Measurements from ENCODE around the gene HSPA2. TPM values are rescaled to one million over a fixed set of nuclear protein-coding genes. Genes with fewer than 3 reads are reported as not detected.

HSPA2 gene
- total RNA-seq (10 to 100 TPM; 41.5 to 50.0 TPM), polyA plus RNA-seq (ENCODE audit: insufficient read length in 2 of 2) (10 to 100 TPM; 33.7 to 38.3 TPM)
- long read RNA-seq, donor 1, transcript HSPA2-201 (1 exons, 2,767 nt): major isoform, 58 of 58 reads
- long read RNA-seq, donor 1, partial matches to known transcripts: 0 of 58 reads
- long read RNA-seq, donor 1, other reads (novel, unspliced or antisense): 0 of 58 reads
- long read RNA-seq, donor 2, transcript HSPA2-201 (1 exons, 2,767 nt): major isoform, 20 of 20 reads
- long read RNA-seq, donor 2, partial matches to known transcripts: 0 of 20 reads
- long read RNA-seq, donor 2, other reads (novel, unspliced or antisense): 0 of 20 reads
- long read RNA-seq, donor 3, transcript HSPA2-201 (1 exons, 2,767 nt): major isoform, 18 of 18 reads
- long read RNA-seq, donor 3, partial matches to known transcripts: 0 of 18 reads
- long read RNA-seq, donor 3, other reads (novel, unspliced or antisense): 0 of 18 reads
- long read RNA-seq, donor 4, transcript HSPA2-201 (1 exons, 2,767 nt): major isoform, 23 of 23 reads
- long read RNA-seq, donor 4, partial matches to known transcripts: 0 of 23 reads
- long read RNA-seq, donor 4, other reads (novel, unspliced or antisense): 0 of 23 reads

DNA sequence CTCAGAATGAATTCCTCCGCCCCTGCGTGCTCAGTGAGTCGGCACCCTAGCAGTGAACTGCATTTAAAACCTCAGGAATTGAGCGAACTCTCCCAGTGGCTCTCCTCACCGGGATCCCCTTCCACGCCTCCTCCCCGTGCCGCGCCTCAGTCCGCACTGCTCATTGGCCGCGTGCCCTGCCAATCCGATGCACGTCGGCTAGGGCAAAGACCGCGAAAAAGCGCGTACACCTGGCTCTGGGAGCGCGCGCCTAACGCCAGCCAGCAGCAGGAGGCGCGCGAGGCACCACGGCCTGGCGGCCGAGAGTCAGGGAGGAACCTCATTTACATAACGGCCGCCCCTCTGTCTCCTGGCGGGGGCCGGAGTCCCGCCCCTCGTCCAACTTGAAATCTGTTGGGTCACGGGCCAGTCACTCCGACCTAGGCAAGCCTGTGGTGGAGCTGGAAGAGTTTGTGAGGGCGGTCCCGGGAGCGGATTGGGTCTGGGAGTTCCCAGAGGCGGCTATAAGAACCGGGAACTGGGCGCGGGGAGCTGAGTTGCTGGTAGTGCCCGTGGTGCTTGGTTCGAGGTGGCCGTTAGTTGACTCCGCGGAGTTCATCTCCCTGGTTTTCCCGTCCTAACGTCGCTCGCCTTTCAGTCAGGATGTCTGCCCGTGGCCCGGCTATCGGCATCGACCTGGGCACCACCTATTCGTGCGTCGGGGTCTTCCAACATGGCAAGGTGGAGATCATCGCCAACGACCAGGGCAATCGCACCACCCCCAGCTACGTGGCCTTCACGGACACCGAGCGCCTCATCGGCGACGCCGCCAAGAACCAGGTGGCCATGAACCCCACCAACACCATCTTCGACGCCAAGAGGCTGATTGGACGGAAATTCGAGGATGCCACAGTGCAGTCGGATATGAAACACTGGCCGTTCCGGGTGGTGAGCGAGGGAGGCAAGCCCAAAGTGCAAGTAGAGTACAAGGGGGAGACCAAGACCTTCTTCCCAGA, at the start of gene HSPA2:
Gene HSPA2 (plus strand): TSS at position 534 of the 995 bp plus-strand sequence. CDS start 109 bp downstream, at position 643.
- H3K4me3 ChIP-seq (ENCODE audit: low read depth, low read length): peak within 1 kb of the TSS; percentile 75
- peak within 1 kb of the TSS; percentile 92 for H3K27ac ChIP-seq (ENCODE audit: low read depth, low read length)
- peaks cover 30% of the 10 kb centered on the region for H3K4me1 ChIP-seq (ENCODE audit: control insufficient read depth, insufficient read depth, low read length)
- peak; percentile 91 to 99 (median 96) for DNase-seq (ENCODE audit: low read depth in 4 of 6, low spot score in 6 of 6)
- H3K36me3 ChIP-seq (ENCODE audit: control insufficient read depth, insufficient read depth, low read length): no peaks in the 10 kb centered on the region
- WGBS (ENCODE audit: insufficient coverage): 7% methylated on average over 77 of the region's 79 CpGs
- no peaks in the 10 kb centered on the region for H3K9me3 ChIP-seq (ENCODE audit: control insufficient read depth, insufficient read depth, low read length)
- H3K27me3 ChIP-seq (ENCODE audit: control insufficient read depth, insufficient read depth, low read length): peaks cover 25% of the 10 kb centered on the region

GRCh38 chr14:64491637-64492036, 48.9 kb upstream of the HSPA2 start:
- Histone ChIP-seq H3K36me3 (ENCODE audit: control insufficient read depth, insufficient read depth, low read length) (peaks cover 15% of the 10 kb centered on the region), H3K4me3 (ENCODE audit: low read depth, low read length) (no peak overlapping the region), H3K27me3 (ENCODE audit: control insufficient read depth, insufficient read depth, low read length) (no peaks in the 10 kb centered on the region), H3K9me3 (ENCODE audit: control insufficient read depth, insufficient read depth, low read length) (no peaks in the 10 kb centered on the region), H3K27ac (ENCODE audit: low read depth, low read length) (no peak overlapping the region), H3K4me1 (ENCODE audit: control insufficient read depth, insufficient read depth, low read length) (no peaks in the 10 kb centered on the region)
- DNase-seq (ENCODE audit: low read depth in 4 of 6, low spot score in 6 of 6): no peak
- WGBS (ENCODE audit: insufficient coverage): no CpG with 5 or more reads among the region's 2 CpGs

DNA sequence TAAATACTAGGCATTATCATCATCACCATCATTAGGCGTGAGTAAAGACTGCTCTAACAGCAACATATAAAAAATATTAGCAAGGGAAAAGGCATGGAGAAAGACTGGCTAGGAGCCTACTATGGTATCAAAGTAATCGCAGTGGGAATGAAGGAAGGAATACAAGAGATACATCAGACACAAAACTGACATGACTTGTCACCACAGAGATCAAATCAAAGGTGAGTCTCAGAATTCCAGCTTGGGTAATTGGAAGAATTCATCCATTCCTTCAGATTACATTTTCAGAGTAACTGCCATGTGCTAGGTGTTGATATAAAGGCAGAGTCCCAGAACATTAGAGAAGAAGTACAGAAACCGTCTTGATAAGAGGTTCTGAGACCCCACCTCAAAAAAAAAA, 47.1 kb upstream of the HSPA2 start:
- no peak for DNase-seq (ENCODE audit: low read depth in 4 of 6, low spot score in 6 of 6)

GRCh38 chr14:64495252-64495651, 45.3 kb upstream of the HSPA2 start:
- no peak for DNase-seq (ENCODE audit: low read depth in 4 of 6, low spot score in 6 of 6)
- Histone ChIP-seq H3K4me1 (ENCODE audit: control insufficient read depth, insufficient read depth, low read length) (no peaks in the 10 kb centered on the region), H3K9me3 (ENCODE audit: control insufficient read depth, insufficient read depth, low read length) (no peaks in the 10 kb centered on the region), H3K27me3 (ENCODE audit: control insufficient read depth, insufficient read depth, low read length) (no peaks in the 10 kb centered on the region), H3K27ac (ENCODE audit: low read depth, low read length) (no peak overlapping the region), H3K36me3 (ENCODE audit: control insufficient read depth, insufficient read depth, low read length) (no peaks in the 10 kb centered on the region), H3K4me3 (ENCODE audit: low read depth, low read length) (no peak overlapping the region)

More for the DNA sequence above, 47.1 kb upstream of the HSPA2 start:
- Histone ChIP-seq H3K9me3 (ENCODE audit: control insufficient read depth, insufficient read depth, low read length) (no peaks in the 10 kb centered on the region), H3K4me1 (ENCODE audit: control insufficient read depth, insufficient read depth, low read length) (no peaks in the 10 kb centered on the region), H3K27ac (ENCODE audit: low read depth, low read length) (no peak overlapping the region), H3K27me3 (ENCODE audit: control insufficient read depth, insufficient read depth, low read length) (no peaks in the 10 kb centered on the region), H3K36me3 (ENCODE audit: control insufficient read depth, insufficient read depth, low read length) (peaks cover 8% of the 10 kb centered on the region), H3K4me3 (ENCODE audit: low read depth, low read length) (no peak overlapping the region)
- WGBS (ENCODE audit: insufficient coverage): no CpG with 5 or more reads among the region's 3 CpGs

GRCh38 chr14:64496764-64497163, 43.8 kb upstream of the HSPA2 start:
- Histone ChIP-seq H3K36me3 (ENCODE audit: control insufficient read depth, insufficient read depth, low read length) (no peaks in the 10 kb centered on the region), H3K4me3 (ENCODE audit: low read depth, low read length) (no peak overlapping the region), H3K4me1 (ENCODE audit: control insufficient read depth, insufficient read depth, low read length) (peaks cover 4% of the 10 kb centered on the region), H3K27ac (ENCODE audit: low read depth, low read length) (no peak overlapping the region), H3K27me3 (ENCODE audit: control insufficient read depth, insufficient read depth, low read length) (no peaks in the 10 kb centered on the region), H3K9me3 (ENCODE audit: control insufficient read depth, insufficient read depth, low read length) (no peaks in the 10 kb centered on the region)
- DNase-seq (ENCODE audit: low read depth in 4 of 6, low spot score in 6 of 6): no peak

GRCh38 chr14:64500088-64500487, 40.5 kb upstream of the HSPA2 start:
- no peak overlapping the region for H3K27ac ChIP-seq (ENCODE audit: low read depth, low read length)
- H3K4me1 ChIP-seq (ENCODE audit: control insufficient read depth, insufficient read depth, low read length): peaks cover 7% of the 10 kb centered on the region
- no peak overlapping the region for H3K4me3 ChIP-seq (ENCODE audit: low read depth, low read length)
- H3K9me3 ChIP-seq (ENCODE audit: control insufficient read depth, insufficient read depth, low read length): no peaks in the 10 kb centered on the region
- H3K36me3 ChIP-seq (ENCODE audit: control insufficient read depth, insufficient read depth, low read length): peaks cover 2% of the 10 kb centered on the region
- DNase-seq (ENCODE audit: low read depth in 4 of 6, low spot score in 6 of 6): no peak
- no CpG with 5 or more reads among the region's 1 CpG for WGBS (ENCODE audit: insufficient coverage)
- no peaks in the 10 kb centered on the region for H3K27me3 ChIP-seq (ENCODE audit: control insufficient read depth, insufficient read depth, low read length)

DNA sequence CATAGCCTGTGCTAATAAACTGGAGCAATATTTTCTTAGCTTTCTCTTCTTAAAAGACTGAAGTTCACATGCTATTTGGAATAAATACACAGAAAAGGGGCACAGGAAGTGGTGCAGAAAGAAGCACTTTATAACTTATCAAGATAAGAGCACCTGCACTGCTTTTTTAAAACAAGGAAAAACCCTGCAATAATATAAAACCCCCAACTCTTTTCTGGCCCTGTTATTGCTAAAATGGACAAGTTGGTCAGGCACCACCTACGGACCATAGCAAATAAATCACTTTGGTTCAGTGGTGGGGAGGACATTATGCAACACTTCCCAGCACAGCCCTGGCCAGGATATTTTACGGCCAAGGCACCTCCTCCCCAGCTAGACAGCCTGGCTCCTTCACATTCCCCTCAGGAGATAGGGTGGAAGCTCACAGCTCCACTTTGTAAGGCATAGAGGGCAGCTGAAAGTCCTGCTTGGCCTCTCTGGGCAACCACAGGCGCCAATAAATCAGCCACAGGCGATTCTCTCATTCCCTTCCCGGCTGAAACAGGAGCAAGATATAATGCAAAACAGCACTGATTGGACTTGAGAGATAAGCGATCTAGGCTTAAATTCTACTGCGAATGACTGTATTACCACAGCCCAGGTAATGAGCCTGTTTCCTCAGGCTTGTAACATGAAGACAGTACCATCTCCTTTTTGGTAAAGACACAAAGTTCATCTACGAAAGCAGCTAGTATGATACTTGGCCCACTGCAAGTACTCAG, 39.0 kb upstream of the HSPA2 start:
- DNase-seq (ENCODE audit: low read depth in 4 of 6, low spot score in 6 of 6): peak in 2 of 6 donors; percentile 9 to 38
- WGBS (ENCODE audit: insufficient coverage): 54% methylated on average over 3 of the region's 8 CpGs
- Histone ChIP-seq H3K9me3 (ENCODE audit: control insufficient read depth, insufficient read depth, low read length) (no peaks in the 10 kb centered on the region), H3K27ac (ENCODE audit: low read depth, low read length) (peak overlapping the region; percentile 35), H3K27me3 (ENCODE audit: control insufficient read depth, insufficient read depth, low read length) (no peaks in the 10 kb centered on the region), H3K4me1 (ENCODE audit: control insufficient read depth, insufficient read depth, low read length) (peaks cover 13% of the 10 kb centered on the region), H3K36me3 (ENCODE audit: control insufficient read depth, insufficient read depth, low read length) (peaks cover 2% of the 10 kb centered on the region), H3K4me3 (ENCODE audit: low read depth, low read length) (no peak overlapping the region)

DNA sequence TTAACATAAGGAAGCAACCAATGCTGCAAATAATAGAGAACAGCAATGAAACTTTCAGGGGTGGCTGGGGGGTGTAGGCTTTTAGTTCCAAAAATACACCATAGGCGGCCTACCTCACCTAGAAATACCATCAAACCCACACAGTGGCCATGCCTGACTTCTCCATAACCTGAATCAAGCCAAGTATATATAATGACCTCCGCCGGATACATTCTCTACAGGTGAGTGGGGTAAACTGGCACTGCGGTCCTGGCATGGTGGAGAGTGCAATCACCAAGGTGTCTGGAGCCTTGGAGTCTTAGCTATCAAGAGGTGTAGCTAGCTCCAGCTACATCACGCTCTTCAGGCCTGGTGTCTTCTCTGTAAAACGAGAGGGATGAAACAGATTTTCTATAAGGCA, 38.1 kb upstream of the HSPA2 start:
- peaks cover 13% of the 10 kb centered on the region for H3K4me1 ChIP-seq (ENCODE audit: control insufficient read depth, insufficient read depth, low read length)
- no peaks in the 10 kb centered on the region for H3K9me3 ChIP-seq (ENCODE audit: control insufficient read depth, insufficient read depth, low read length)
- peak overlapping the region; percentile 98 for H3K4me3 ChIP-seq (ENCODE audit: low read depth, low read length)
- H3K27ac ChIP-seq (ENCODE audit: low read depth, low read length): peak overlapping the region; percentile 99
- peaks cover 2% of the 10 kb centered on the region for H3K36me3 ChIP-seq (ENCODE audit: control insufficient read depth, insufficient read depth, low read length)
- no peaks in the 10 kb centered on the region for H3K27me3 ChIP-seq (ENCODE audit: control insufficient read depth, insufficient read depth, low read length)
- WGBS (ENCODE audit: insufficient coverage): no CpG with 5 or more reads among the region's 6 CpGs
- DNase-seq (ENCODE audit: low read depth in 4 of 6, low spot score in 6 of 6): no peak

Measured in spinal cord (tissue), 10 donors.